BLaER1 (cell line): ENCODE measurements around the gene ARHGAP24.

Experiments used
- H3K27ac ChIP-seq: shearing (Covaris generic); formaldehyde crosslinking; 2 replicates; pipeline ENCODE4 v1.8.1; 2022
- H3K27me3 ChIP-seq: shearing (Covaris generic); formaldehyde crosslinking; 2 replicates; pipeline ENCODE4 v1.8.1; 2022
- H3K36me3 ChIP-seq: shearing (Covaris generic); formaldehyde crosslinking; 2 replicates; pipeline ENCODE4 v1.8.1; 2022
- H3K4me1 ChIP-seq: shearing (Covaris generic); formaldehyde crosslinking; 2 replicates; pipeline ENCODE4 v1.8.1; 2022
- H3K4me2 ChIP-seq: shearing (Covaris generic); formaldehyde crosslinking; 2 replicates; pipeline ENCODE4 v1.8.1; 2022
- H3K4me3 ChIP-seq: shearing (Covaris generic); formaldehyde crosslinking; 2 replicates; pipeline ENCODE4 v1.8.1; 2022
- H3K9ac ChIP-seq: shearing (Covaris generic); formaldehyde crosslinking; 2 replicates; pipeline ENCODE4 v1.8.1; 2022
- H3K9me3 ChIP-seq: shearing (Covaris generic); formaldehyde crosslinking; 2 replicates; pipeline ENCODE4 v1.8.1; 2022
- H4K20me1 ChIP-seq: shearing (Covaris generic); formaldehyde crosslinking; 2 replicates; pipeline ENCODE4 v1.8.1; 2022
- Cebpa-rat ChIP-seq: shearing (Covaris generic); IDR thresholded peaks from 2 replicates; pipeline ENCODE4 v1.8.1; 2022

The ARHGAP24 gene

DNA sequence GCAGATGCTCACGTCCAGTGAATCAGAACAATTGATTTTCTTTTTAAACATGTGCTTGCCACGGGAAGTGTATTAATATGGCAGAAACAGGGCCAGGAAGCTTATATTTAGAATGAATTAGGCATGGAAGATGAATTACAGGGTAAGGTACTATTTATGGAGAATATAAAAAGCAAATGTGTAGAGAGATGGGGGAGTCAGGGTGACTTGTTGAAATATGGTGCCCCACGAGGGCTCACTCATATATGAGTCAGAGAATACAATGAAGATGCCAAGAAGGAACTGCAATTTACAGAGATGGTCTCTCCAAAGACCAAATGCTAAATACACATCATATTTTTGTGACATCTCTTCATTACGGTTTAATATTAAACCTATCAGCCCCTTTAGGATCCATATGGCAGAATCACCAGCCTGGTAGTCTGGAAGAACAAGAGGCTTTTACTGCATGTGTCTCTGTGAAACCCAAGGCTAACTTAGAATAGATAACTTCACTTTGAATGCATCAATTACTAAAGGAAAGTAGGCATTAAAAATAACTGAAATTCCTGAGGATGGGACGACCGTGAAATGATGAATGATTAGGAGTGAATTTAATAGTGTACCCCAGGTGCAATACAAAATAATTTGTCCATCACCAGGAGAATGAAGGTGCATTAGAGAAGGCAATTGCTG lies 385.3 kb downstream of the ARHGAP24 start:
- Histone ChIP-seq H3K9ac (no peak overlapping the region), H4K20me1 (no peaks in the 10 kb centered on the region), H3K36me3 (no peaks in the 10 kb centered on the region), H3K4me2 (no peak overlapping the region), H3K27me3 (no peaks in the 10 kb centered on the region), H3K4me3 (no peak overlapping the region), H3K27ac (no peak overlapping the region), H3K4me1 (no peaks in the 10 kb centered on the region), H3K9me3 (no peaks in the 10 kb centered on the region)
- TF ChIP-seq Cebpa-rat = no peak

- Histone ChIP-seq H3K9ac (no peak overlapping the region), H3K4me2 (no peak overlapping the region), H3K36me3 (no peaks in the 10 kb centered on the region), H3K4me3 (no peak overlapping the region), H3K27me3 (no peaks in the 10 kb centered on the region), H4K20me1 (no peaks in the 10 kb centered on the region), H3K4me1 (no peaks in the 10 kb centered on the region), H3K27ac (no peak overlapping the region), H3K9me3 (no peaks in the 10 kb centered on the region)
- no peak for TF ChIP-seq Cebpa-rat
Observed at GRCh38 chr4:85861064-85861765, 386.3 kb downstream of the ARHGAP24 start.

- Histone ChIP-seq H3K4me3 (no peak overlapping the region), H3K27ac (no peak overlapping the region), H3K27me3 (no peaks in the 10 kb centered on the region), H3K9ac (no peak overlapping the region), H3K36me3 (no peaks in the 10 kb centered on the region), H3K4me2 (no peak overlapping the region), H3K9me3 (no peaks in the 10 kb centered on the region), H3K4me1 (no peaks in the 10 kb centered on the region), H4K20me1 (no peaks in the 10 kb centered on the region)
- TF ChIP-seq Cebpa-rat = no peak
Observed at GRCh38 chr4:85862896-85863295, 387.9 kb downstream of the ARHGAP24 start.

GRCh38 chr4:85864259-85865205 lies 389.6 kb downstream of the ARHGAP24 start:
- H3K36me3 ChIP-seq = no peaks in the 10 kb centered on the region
- no peaks in the 10 kb centered on the region for H3K27me3 ChIP-seq
- H4K20me1 ChIP-seq = no peaks in the 10 kb centered on the region
- no peaks in the 10 kb centered on the region for H3K4me1 ChIP-seq
- H3K4me2 ChIP-seq = no peak overlapping the region
- H3K9ac ChIP-seq = no peak overlapping the region
- H3K27ac ChIP-seq = no peak overlapping the region
- no peaks in the 10 kb centered on the region for H3K9me3 ChIP-seq
- H3K4me3 ChIP-seq = no peak overlapping the region
- TF ChIP-seq Cebpa-rat = no peak

DNA sequence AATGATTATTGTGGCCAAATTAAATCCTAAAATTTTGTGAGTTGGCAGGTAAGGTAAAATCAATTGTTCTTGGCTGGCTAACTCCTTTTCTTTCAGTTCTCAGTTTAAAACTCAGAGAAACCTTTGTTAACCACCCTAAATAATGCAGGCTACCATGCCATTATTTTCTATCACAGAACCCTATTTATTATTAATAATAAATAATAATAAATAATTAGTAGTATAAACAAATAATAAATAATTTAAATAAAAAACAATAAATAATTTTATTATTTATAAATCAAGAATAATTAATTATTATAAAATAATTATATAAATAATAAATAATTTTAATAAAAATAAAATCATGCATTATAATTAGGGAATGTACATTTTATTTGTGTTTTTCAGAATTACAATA lies 390.3 kb downstream of the ARHGAP24 start:
- no peak overlapping the region for H3K9ac ChIP-seq
- no peak overlapping the region for H3K4me3 ChIP-seq
- TF ChIP-seq Cebpa-rat = no peak
- H3K4me1 ChIP-seq = no peaks in the 10 kb centered on the region
- H4K20me1 ChIP-seq = no peaks in the 10 kb centered on the region
- H3K4me2 ChIP-seq = no peak overlapping the region
- H3K27me3 ChIP-seq = no peaks in the 10 kb centered on the region
- no peaks in the 10 kb centered on the region for H3K9me3 ChIP-seq
- H3K36me3 ChIP-seq = no peaks in the 10 kb centered on the region
- no peak overlapping the region for H3K27ac ChIP-seq

DNA sequence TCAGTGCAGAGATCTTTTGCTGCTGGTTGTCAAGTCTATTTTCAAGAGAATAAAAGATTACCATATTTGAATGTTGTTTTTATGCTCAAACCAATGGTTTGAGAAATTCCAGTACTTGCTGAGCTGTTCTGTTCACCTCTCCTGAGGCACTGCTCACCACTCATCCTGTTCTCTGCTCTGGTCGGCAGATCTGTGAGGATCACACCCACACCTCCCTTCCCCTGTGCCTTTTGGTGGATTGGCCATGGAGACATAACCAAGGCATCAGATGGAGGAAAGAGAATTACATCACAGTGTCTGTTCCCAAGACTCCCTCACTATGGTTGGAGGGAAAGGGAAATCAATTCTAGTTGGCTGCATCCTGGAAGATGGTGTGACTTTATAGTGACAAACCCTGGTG lies 391.6 kb downstream of the ARHGAP24 start:
- H3K4me2 ChIP-seq = no peak overlapping the region
- H3K27me3 ChIP-seq = no peaks in the 10 kb centered on the region
- no peak for TF ChIP-seq Cebpa-rat
- no peak overlapping the region for H3K4me3 ChIP-seq
- H3K9me3 ChIP-seq = no peaks in the 10 kb centered on the region
- H3K4me1 ChIP-seq = no peaks in the 10 kb centered on the region
- no peaks in the 10 kb centered on the region for H4K20me1 ChIP-seq
- H3K27ac ChIP-seq = no peak overlapping the region
- no peak overlapping the region for H3K9ac ChIP-seq
- H3K36me3 ChIP-seq = no peaks in the 10 kb centered on the region

DNA sequence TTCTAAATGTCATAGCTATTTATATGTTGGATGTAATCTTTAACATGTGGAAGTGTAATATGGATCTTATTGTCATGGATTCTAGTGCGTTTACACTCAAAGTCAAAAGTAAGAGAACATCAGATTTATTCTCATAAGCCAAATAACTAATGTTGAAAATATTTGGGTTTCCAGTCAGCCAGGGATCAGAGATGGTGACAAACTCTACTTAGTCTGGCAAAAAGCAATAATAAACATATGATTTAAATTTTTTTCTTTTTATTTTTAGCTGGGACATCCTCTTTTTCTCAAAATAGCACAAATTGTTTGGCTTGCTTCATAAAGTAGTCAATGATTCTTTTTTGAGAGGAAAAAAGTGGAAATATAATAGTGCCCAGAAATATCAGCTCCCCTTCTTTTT lies 392.3 kb downstream of the ARHGAP24 start:
- H4K20me1 ChIP-seq = no peaks in the 10 kb centered on the region
- H3K4me1 ChIP-seq = no peaks in the 10 kb centered on the region
- H3K27me3 ChIP-seq = no peaks in the 10 kb centered on the region
- TF ChIP-seq Cebpa-rat = no peak
- H3K9me3 ChIP-seq = no peaks in the 10 kb centered on the region
- H3K9ac ChIP-seq = no peak overlapping the region
- H3K36me3 ChIP-seq = no peaks in the 10 kb centered on the region
- H3K4me2 ChIP-seq = no peak overlapping the region
- H3K27ac ChIP-seq = no peak overlapping the region
- no peak overlapping the region for H3K4me3 ChIP-seq

DNA sequence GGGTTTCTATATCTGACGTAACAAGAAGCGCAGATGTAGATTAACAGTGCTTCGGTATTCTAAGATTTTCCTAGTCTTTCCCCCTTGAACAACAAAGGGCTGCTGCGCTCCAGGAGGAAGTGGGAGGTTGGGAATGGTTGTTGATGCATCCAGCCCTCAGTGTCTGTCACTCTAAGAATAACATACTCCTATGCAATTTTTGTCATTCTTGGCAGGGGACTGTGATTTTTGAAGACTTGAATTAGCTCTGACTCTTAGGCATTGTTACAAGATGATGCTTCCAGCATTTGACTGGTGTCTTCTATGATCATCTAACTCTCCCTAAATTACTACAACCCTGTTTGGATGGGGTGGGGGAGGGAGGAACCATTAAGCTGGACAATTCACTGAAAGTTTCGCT lies 394.2 kb downstream of the ARHGAP24 start:
- Histone ChIP-seq H3K4me3 (no peak overlapping the region), H3K4me2 (no peak overlapping the region)

DNA sequence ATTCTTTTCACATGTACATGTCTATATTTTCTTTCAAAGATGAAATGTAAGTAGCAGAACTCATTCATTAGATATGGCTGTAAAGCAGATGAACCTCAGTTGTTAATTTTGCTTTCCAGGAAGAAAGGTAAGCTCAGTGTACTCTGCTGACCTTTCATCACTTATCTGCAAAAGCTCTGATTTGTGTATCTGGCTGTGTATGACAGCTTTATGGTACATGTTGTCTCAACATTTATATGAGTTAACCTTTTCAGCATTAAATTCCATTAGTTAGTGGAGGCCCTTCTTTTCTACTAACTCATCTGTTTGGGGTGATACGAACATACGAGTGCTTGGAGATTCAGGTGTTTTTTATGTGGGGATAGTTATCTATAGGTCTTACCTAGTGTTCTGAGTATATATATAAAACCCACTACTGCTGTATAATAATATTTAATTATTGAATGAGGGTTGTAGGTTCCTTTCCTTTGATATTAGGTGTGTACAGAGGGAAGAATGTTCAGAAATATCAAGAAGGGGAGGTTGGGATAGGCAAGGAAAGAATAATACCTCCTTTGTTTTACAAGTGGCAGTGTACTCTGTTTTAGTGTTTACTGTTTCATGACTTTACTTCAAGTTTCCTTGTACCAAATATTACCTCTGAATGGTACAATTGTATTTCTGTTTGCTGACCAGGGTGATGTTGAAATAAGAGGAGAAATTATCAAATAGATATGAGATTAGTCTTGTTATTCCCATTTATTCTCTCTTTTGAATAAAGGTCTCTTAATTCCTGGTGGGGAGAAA lies 395.5 kb downstream of the ARHGAP24 start:
- Histone ChIP-seq H3K4me1 (no peaks in the 10 kb centered on the region), H3K4me3 (no peak overlapping the region), H3K27ac (no peak overlapping the region)

More for the DNA sequence above, 394.2 kb downstream of the ARHGAP24 start:
- no peaks in the 10 kb centered on the region for H3K4me1 ChIP-seq
- H4K20me1 ChIP-seq = no peaks in the 10 kb centered on the region
- H3K9ac ChIP-seq = no peak overlapping the region
- H3K9me3 ChIP-seq = no peaks in the 10 kb centered on the region
- TF ChIP-seq Cebpa-rat = no peak
- no peak overlapping the region for H3K27ac ChIP-seq
- no peaks in the 10 kb centered on the region for H3K27me3 ChIP-seq
- H3K36me3 ChIP-seq = no peaks in the 10 kb centered on the region

More for the DNA sequence above, 395.5 kb downstream of the ARHGAP24 start:
- H3K9ac ChIP-seq = no peak overlapping the region
- no peaks in the 10 kb centered on the region for H3K9me3 ChIP-seq
- no peaks in the 10 kb centered on the region for H3K36me3 ChIP-seq
- H3K4me2 ChIP-seq = no peak overlapping the region
- H3K27me3 ChIP-seq = no peaks in the 10 kb centered on the region
- no peak for TF ChIP-seq Cebpa-rat
- H4K20me1 ChIP-seq = no peaks in the 10 kb centered on the region
